HFF-Myc (cell line): ENCODE data around the gene OR8D2.

Source experiments
- DNase-seq: peaks from one replicate; pipeline ENCODE4 v3.0.0-alpha.2; 2011; ENCODE audit warnings: low read depth; ENCODE audit errors: extremely low read depth
- H3K4me3 ChIP-seq: replicated peaks from 2 replicates; pipeline ENCODE4 v1.5.1; 2011; ENCODE audit warnings: low read depth, mild to moderate bottlenecking, control low read depth, low read length
- CTCF ChIP-seq: IDR thresholded peaks from 2 replicates; pipeline ENCODE4 v1.5.1; 2012; ENCODE audit warnings: mild to moderate bottlenecking, low read depth, low read length, control low read depth; ENCODE audit errors: missing control alignments

Gene OR8D2

GRCh38 chr11:124320097-124320496, at the start of gene OR8D2:
Gene OR8D2 (minus strand): TSS chr11:124320197. CDS start chr11:124320197, 0 bp downstream.
- no peak within 1 kb of the TSS for H3K4me3 ChIP-seq
- TF ChIP-seq CTCF, result no peak
- DNase-seq, result no peak

- no peak overlapping the region for H3K4me3 ChIP-seq
- DNase-seq, result no peak
- no peak for TF ChIP-seq CTCF
These were observed 39.6 kb upstream of the OR8D2 start for GRCh38 chr11:124359566-124359965.

GRCh38 chr11:124346311-124346955, 26.4 kb upstream of the OR8D2 start:
- no peak for DNase-seq
- TF ChIP-seq CTCF, result no peak

GRCh38 chr11:124344346-124344745, 24.3 kb upstream of the OR8D2 start:
- no peak for DNase-seq
- H3K4me3 ChIP-seq, result no peak overlapping the region
- TF ChIP-seq CTCF, result no peak

More at GRCh38 chr11:124346311-124346955, 26.4 kb upstream of the OR8D2 start:
- no peak overlapping the region for H3K4me3 ChIP-seq

GRCh38 chr11:124340142-124340447, 20.1 kb upstream of the OR8D2 start:
- H3K4me3 ChIP-seq, result no peak overlapping the region
- TF ChIP-seq CTCF, result no peak
- no peak for DNase-seq

GRCh38 chr11:124339396-124340141, 19.6 kb upstream of the OR8D2 start:
- no peak for DNase-seq
- TF ChIP-seq CTCF, result no peak
- no peak overlapping the region for H3K4me3 ChIP-seq
